PC-3 (cell line): ENCODE results near the gene FZD10.

ENCODE experiments used
- EZH2 ChIP-seq: fragments of 300-600 bp; sonication (generic); IDR thresholded peaks from one replicate; pipeline ENCODE4 v1.6.1; 2017; ENCODE audit warnings: antibody characterized with exemption, mild to moderate bottlenecking, low read length; ENCODE audit not compliant: unreplicated experiment
- TF ChIP-seq, protein P1 (sequence below): fragments of 300-600 bp; sonication (generic); conservative IDR thresholded peaks from 2 replicates; pipeline ENCODE4 v1.5.1; 2017; ENCODE audit warnings: antibody characterized with exemption, low read depth, mild to moderate bottlenecking, low read length

DNA sequence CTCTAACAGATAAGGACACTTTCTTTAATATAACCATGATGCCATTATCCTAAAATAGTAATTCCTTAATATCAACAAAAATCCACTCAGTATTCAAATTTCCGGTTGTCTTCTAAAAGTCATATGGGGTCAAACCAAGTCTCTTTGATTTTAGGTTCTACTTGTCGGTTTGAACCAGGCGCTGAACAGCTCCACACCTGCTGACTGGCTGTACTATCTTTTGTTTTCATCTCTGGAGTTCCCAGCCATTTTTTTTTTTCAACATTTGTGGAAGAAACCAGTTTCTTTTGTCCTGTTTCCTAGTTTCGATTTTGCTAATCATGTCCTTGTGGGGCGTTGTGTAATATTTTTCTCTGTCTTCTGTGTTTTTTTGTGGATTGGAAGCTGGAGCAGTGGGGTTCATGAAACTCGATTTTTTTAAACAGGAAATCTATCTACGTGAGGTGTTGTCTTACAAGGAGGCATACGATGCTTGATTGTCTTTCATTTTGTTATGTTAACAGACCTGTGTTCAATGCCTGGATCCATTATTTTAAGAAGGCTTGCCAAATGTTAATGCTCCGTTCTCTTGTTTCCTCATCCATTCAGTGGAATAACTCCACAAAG is 50.2 kb downstream of the FZD10 start:
- TF ChIP-seq, protein P1, sequence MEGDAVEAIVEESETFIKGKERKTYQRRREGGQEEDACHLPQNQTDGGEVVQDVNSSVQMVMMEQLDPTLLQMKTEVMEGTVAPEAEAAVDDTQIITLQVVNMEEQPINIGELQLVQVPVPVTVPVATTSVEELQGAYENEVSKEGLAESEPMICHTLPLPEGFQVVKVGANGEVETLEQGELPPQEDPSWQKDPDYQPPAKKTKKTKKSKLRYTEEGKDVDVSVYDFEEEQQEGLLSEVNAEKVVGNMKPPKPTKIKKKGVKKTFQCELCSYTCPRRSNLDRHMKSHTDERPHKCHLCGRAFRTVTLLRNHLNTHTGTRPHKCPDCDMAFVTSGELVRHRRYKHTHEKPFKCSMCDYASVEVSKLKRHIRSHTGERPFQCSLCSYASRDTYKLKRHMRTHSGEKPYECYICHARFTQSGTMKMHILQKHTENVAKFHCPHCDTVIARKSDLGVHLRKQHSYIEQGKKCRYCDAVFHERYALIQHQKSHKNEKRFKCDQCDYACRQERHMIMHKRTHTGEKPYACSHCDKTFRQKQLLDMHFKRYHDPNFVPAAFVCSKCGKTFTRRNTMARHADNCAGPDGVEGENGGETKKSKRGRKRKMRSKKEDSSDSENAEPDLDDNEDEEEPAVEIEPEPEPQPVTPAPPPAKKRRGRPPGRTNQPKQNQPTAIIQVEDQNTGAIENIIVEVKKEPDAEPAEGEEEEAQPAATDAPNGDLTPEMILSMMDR = no peak
- TF ChIP-seq EZH2 = no peak
